Keratinocyte (primary cell): Measurements from ENCODE around the gene SLN. TPM values are rescaled to one million over a fixed set of nuclear protein-coding genes. Genes with fewer than 3 reads are reported as not detected.

Source experiments
- DNase-seq: peaks from one replicate; pipeline ENCODE4 v3.0.0-alpha.2; 2011; ENCODE audit warnings: low read depth, missing footprints, low spot score
- FAIRE-seq: peaks from 2 replicates; lab custom pipeline; 2011; peaks lifted over from hg19 to GRCh38; lab: Jason Lieb, UNC
- H2AFZ ChIP-seq: 2 replicates; pipeline ENCODE4 v1.6.0; 2012; ENCODE audit warnings: low read length, control low read depth, inconsistent platforms; ENCODE audit not compliant: control insufficient read depth
- H3K27ac ChIP-seq: 2 replicates; pipeline ENCODE4 v1.5.1; 2011; ENCODE audit warnings: low read length; ENCODE audit not compliant: control insufficient read depth, insufficient read depth
- H3K27me3 ChIP-seq: 3 replicates; pipeline ENCODE4 v1.6.0; 2011; ENCODE audit warnings: low read length; ENCODE audit not compliant: control insufficient read depth, insufficient read depth; ENCODE audit errors: extremely low read depth
- H3K36me3 ChIP-seq, 2 experiments: 2 replicates in 1 of 2; 3 replicates in 1 of 2; pipeline ENCODE4 v1.5.1; 2011; ENCODE audit warnings: low read length in 2 of 2, mild to moderate bottlenecking in 1 of 2; ENCODE audit not compliant: control insufficient read depth in 2 of 2, insufficient read depth in 2 of 2; ENCODE audit errors: extremely low read depth in 1 of 2
- H3K4me1 ChIP-seq: 3 replicates; pipeline ENCODE4 v1.5.1; 2011; ENCODE audit warnings: low read length; ENCODE audit not compliant: control insufficient read depth, insufficient read depth; ENCODE audit errors: extremely low read depth
- H3K4me2 ChIP-seq: 3 replicates; pipeline ENCODE4 v1.6.0; 2011; ENCODE audit warnings: low read depth, low read length; ENCODE audit not compliant: control insufficient read depth, insufficient read depth; ENCODE audit errors: extremely low read depth
- H3K4me3 ChIP-seq, 3 experiments: fragments of 200-600 bp in 1 of 3; sonication (generic) in 1 of 3; 2 replicates in 2 of 3; 3 replicates in 1 of 3; pipeline ENCODE4 v1.5.1; 2011 to 2016; ENCODE audit warnings: low read length in 3 of 3, mild to moderate bottlenecking in 3 of 3, control low read depth in 2 of 3, inconsistent platforms in 1 of 3, low read depth in 1 of 3, mixed read lengths in 1 of 3, mixed run types in 1 of 3, moderate library complexity in 1 of 3; ENCODE audit not compliant: control insufficient read depth in 2 of 3, insufficient read depth in 2 of 3; ENCODE audit errors: extremely low read depth in 1 of 3
- H3K79me2 ChIP-seq: 2 replicates; pipeline ENCODE4 v1.6.0; 2012; ENCODE audit warnings: low read length; ENCODE audit not compliant: control insufficient read depth, insufficient read depth
- H3K9ac ChIP-seq: 3 replicates; pipeline ENCODE4 v1.6.0; 2011; ENCODE audit warnings: low read length; ENCODE audit not compliant: control insufficient read depth, insufficient read depth; ENCODE audit errors: extremely low read depth
- H3K9me1 ChIP-seq: 3 replicates; pipeline ENCODE4 v1.6.0; 2011; ENCODE audit warnings: low read length; ENCODE audit not compliant: control insufficient read depth, insufficient read depth; ENCODE audit errors: extremely low read depth
- H3K9me3 ChIP-seq: 2 replicates; pipeline ENCODE4 v1.5.1; 2012; ENCODE audit warnings: low read depth, low read length; ENCODE audit not compliant: control insufficient read depth
- H4K20me1 ChIP-seq: 3 replicates; pipeline ENCODE4 v1.6.0; 2011; ENCODE audit warnings: low read length; ENCODE audit not compliant: control insufficient read depth, insufficient read depth; ENCODE audit errors: extremely low read depth
- CTCF ChIP-seq, 3 experiments: IDR thresholded peaks in 1 of 3; conservative IDR thresholded peaks in 1 of 3; optimal IDR thresholded peaks in 1 of 3; 2 replicates in 2 of 3; 3 replicates in 1 of 3; pipeline versions ENCODE3 to v1.5.1; 2011; ENCODE audit warnings: low read length in 3 of 3, mild to moderate bottlenecking in 3 of 3, moderate library complexity in 2 of 3, control low read depth in 1 of 3, inconsistent platforms in 1 of 3; ENCODE audit not compliant: insufficient read depth in 2 of 3; ENCODE audit errors: extremely low read depth in 1 of 3
- EZH2 ChIP-seq: IDR thresholded peaks from one replicate; pipeline ENCODE4 v1.6.1; 2012; ENCODE audit warnings: inconsistent platforms, mild to moderate bottlenecking, low read length, moderate library complexity
- dilution Hi-C: fragments of 300-500 bp; cut with MboI; formaldehyde crosslinking; loops from one replicate; pipeline ENCODE4 v1.7.0; 2020; ENCODE audit warnings: low sequenced_read_pairs; ENCODE audit not compliant: extremely low pct_ligation_motif_present
- polyA plus RNA-seq, 5 experiments: library from polyadenylated mRNA; depleted of rRNA in 3 of 5; stranded (reverse) in 3 of 5; stranded (forward) in 1 of 5; unstranded in 1 of 5; fragments of >200 nt; gene quantifications; 1 replicate in 1 of 5; 2 replicates in 3 of 5; 3 replicates in 1 of 5; pipeline versions ENCODE4 v1.2.1 to v1.2.3, GENCODE V29; 2011 to 2012; ENCODE audit warnings: missing spikeins in 2 of 5, low read depth in 1 of 5, low replicate concordance in 1 of 5

SLN gene
- polyA plus RNA-seq, 1 donor (not counting 4 experiments of a cell fraction or from before 2014, with no cell fraction given), result 0.12 TPM

DNA sequence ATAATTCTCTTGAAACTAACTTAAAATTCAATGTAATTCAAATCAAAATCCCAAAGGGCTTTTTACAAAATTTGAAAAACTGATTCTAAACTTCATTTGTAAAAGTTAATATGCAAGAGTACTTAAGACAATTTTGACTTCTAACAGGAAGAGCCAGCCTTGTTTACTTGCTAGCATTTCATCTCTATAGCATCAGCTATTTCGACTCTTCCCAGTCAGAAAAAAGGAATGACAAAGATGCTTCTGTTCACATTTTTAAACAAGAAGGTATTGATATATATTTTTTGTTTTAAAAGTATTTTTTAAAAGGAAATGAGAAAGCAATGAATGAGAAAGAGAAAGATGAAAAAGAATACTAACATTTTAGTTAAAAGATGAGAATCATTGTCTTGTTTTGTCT lies 16.4 kb downstream of the SLN start:
- Histone ChIP-seq H3K79me2 (no peaks in the 10 kb centered on the region), H4K20me1 (no peaks in the 10 kb centered on the region), H3K4me2 (no peak overlapping the region), H3K36me3 (no peaks in the 10 kb centered on the region), H3K4me1 (peaks cover 9% of the 10 kb centered on the region), H3K27ac (no peak overlapping the region), H3K9ac (no peak overlapping the region), H3K9me1 (no peaks in the 10 kb centered on the region), H3K4me3 (no peak overlapping the region), H3K27me3 (no peaks in the 10 kb centered on the region), H2AFZ (no peak overlapping the region), H3K9me3 (no peaks in the 10 kb centered on the region)
- FAIRE-seq (no peak), DNase-seq (no peak)
- dilution Hi-C loops, result no loop called here
- no peak for TF ChIP-seq EZH2
- TF ChIP-seq CTCF (optimal IDR thresholded peaks at IDR 0.05 in 1 of 3, IDR thresholded peaks at IDR 0.05 in 1 of 3, conservative IDR thresholded peaks at IDR 0.05 in 1 of 3; ENCODE audit: extremely low read depth in 1 of 3, insufficient read depth in 2 of 3, low read length in 3 of 3), result no peak

DNA sequence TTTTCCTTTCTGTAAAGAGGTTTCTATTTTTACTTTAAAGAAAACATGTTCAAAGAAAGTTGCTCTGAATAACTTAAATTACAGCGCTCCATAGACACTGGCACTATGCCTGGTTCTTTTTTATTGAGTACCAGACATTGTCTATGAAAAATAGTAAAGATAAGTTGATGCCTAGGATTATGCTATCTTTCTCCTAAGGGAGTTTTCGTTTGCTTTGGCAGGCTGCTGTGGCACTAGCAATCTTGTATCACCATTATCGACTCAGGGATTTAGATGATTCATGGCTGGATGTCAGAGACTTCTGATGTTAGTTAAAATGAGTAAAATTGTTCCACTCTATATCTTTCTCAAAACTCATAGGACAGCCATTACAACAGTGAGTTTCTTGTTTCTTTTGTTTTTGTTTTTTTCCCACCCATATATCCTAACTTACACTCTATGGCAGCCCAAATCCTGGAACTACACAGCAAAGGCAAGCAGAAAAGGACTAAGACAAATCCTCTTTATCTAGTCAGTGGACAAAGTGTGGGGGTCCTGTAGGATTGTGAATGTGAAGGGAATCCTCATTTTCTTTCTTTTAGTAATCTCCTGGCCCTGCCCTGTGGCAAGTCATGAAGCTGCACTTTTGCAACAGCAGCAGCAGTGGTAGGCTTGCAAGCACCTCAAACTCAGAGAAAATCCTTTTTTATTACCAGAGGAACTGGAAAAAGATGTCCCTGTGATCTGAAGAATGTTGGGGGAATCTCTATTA lies 20.7 kb downstream of the SLN start:
- H3K9me3 ChIP-seq, result no peaks in the 10 kb centered on the region
- no peaks in the 10 kb centered on the region for H4K20me1 ChIP-seq
- TF ChIP-seq CTCF (optimal IDR thresholded peaks at IDR 0.05 in 1 of 3, IDR thresholded peaks at IDR 0.05 in 1 of 3, conservative IDR thresholded peaks at IDR 0.05 in 1 of 3; ENCODE audit: extremely low read depth in 1 of 3, insufficient read depth in 2 of 3, low read length in 3 of 3), result no peak
- TF ChIP-seq EZH2, result no peak
- H3K9me1 ChIP-seq, result no peaks in the 10 kb centered on the region
- H3K36me3 ChIP-seq, result no peaks in the 10 kb centered on the region
- no peak overlapping the region for H3K9ac ChIP-seq
- no peak overlapping the region for H3K4me3 ChIP-seq
- H3K27ac ChIP-seq, result no peak overlapping the region
- no peaks in the 10 kb centered on the region for H3K79me2 ChIP-seq
- dilution Hi-C loops, result no loop called here
- peaks cover 3% of the 10 kb centered on the region for H3K4me1 ChIP-seq
- no peak overlapping the region for H2AFZ ChIP-seq
- H3K4me2 ChIP-seq, result no peak overlapping the region
- no peaks in the 10 kb centered on the region for H3K27me3 ChIP-seq
- DNase-seq (no peak), FAIRE-seq (no peak)
